HEK293 (cell line): ENCODE data around the gene RSKR.

ENCODE experiments used
- CTCF ChIA-PET: fragments of 350-600 bp; formaldehyde crosslinking; extraction: SDS; loops from one replicate; lab custom pipeline; 2021; ENCODE audit warnings: antibody characterized with exemption; lab: Yijun Ruan, JAX
- POLR2A ChIA-PET: fragments of 300-600 bp; formaldehyde crosslinking; extraction: SDS; loops from one replicate; lab custom pipeline; 2020; ENCODE audit warnings: antibody characterized with exemption, inconsistent platforms; lab: Yijun Ruan, JAX
- H3K27ac ChIP-seq: fragments of 200-500 bp; sonication (Bioruptor generic); 2 replicates; pipeline ENCODE4 v1.5.1; 2014; ENCODE audit warnings: low read depth, low read length, control low read depth, inconsistent platforms; ENCODE audit errors: extremely low read depth
- H3K36me3 ChIP-seq, 2 experiments: fragments of 200-500 bp in 1 of 2; sonication (Bioruptor generic) in 1 of 2; 1 replicate in 1 of 2; 2 replicates in 1 of 2; pipeline ENCODE4 v1.5.1; 2014 to 2017; ENCODE audit warnings: inconsistent platforms in 2 of 2, low read length in 2 of 2; ENCODE audit not compliant: control insufficient read depth in 2 of 2, insufficient read depth in 1 of 2
- H3K4me1 ChIP-seq: fragments of 200-500 bp; sonication (Bioruptor generic); 2 replicates; pipeline ENCODE4 v1.5.1; 2014; ENCODE audit warnings: mild to moderate bottlenecking, low read length, inconsistent platforms; ENCODE audit not compliant: control insufficient read depth, insufficient read depth
- H3K4me3 ChIP-seq: 2 replicates; pipeline ENCODE4 v1.5.1; 2011; ENCODE audit warnings: low read depth, mild to moderate bottlenecking, control low read depth, low read length, moderate library complexity
- H3K9me3 ChIP-seq: fragments of 200-500 bp; sonication (Bioruptor generic); 2 replicates; pipeline ENCODE4 v1.5.1; 2014; ENCODE audit warnings: low read depth, low read length, inconsistent platforms; ENCODE audit not compliant: control insufficient read depth, insufficient read depth
- GLI2 ChIP-seq: fragments of 450-650 bp; formaldehyde crosslinking; IDR thresholded peaks from 2 replicates; pipeline ENCODE4; 2017; ENCODE audit warnings: missing biosample characterization, missing genetic modification characterization, low read depth, borderline replicate concordance
- KLF8 ChIP-seq: fragments of 450-650 bp; formaldehyde crosslinking; IDR thresholded peaks from 2 replicates; pipeline ENCODE4 v1.5.1; 2016; ENCODE audit warnings: missing biosample characterization, missing genetic modification characterization
- KLF9 ChIP-seq: fragments of 450-650 bp; formaldehyde crosslinking; IDR thresholded peaks from 2 replicates; pipeline ENCODE4 v1.5.1; 2016; ENCODE audit warnings: missing biosample characterization, missing genetic modification characterization, low read depth
- PRDM1 ChIP-seq: fragments of 450-650 bp; formaldehyde crosslinking; IDR thresholded peaks from 2 replicates; pipeline ENCODE4; 2016; ENCODE audit warnings: missing biosample characterization, missing genetic modification characterization
- ZBTB7A ChIP-seq: fragments of 450-650 bp; formaldehyde crosslinking; IDR thresholded peaks from 2 replicates; pipeline ENCODE4 v1.5.1; 2016; ENCODE audit warnings: low read depth, missing biosample characterization, missing genetic modification characterization
- ZEB2 ChIP-seq: fragments of 450-650 bp; formaldehyde crosslinking; IDR thresholded peaks from 2 replicates; pipeline ENCODE4 v1.5.1; 2016; ENCODE audit warnings: missing biosample characterization, missing genetic modification characterization
- ZNF112 ChIP-seq: fragments of 450-650 bp; formaldehyde crosslinking; IDR thresholded peaks from 2 replicates; pipeline ENCODE4 v1.5.0; 2017; ENCODE audit warnings: missing biosample characterization, missing genetic modification characterization
- ZNF302 ChIP-seq: fragments of 450-650 bp; formaldehyde crosslinking; IDR thresholded peaks from 2 replicates; pipeline ENCODE4 v1.5.1; 2016; ENCODE audit warnings: missing biosample characterization, missing genetic modification characterization, low read depth
- ZNF341 ChIP-seq: fragments of 450-650 bp; formaldehyde crosslinking; IDR thresholded peaks from 2 replicates; pipeline ENCODE4; 2016; ENCODE audit warnings: low read depth, missing biosample characterization, missing genetic modification characterization
- ZNF416 ChIP-seq: fragments of 450-650 bp; formaldehyde crosslinking; IDR thresholded peaks from 2 replicates; pipeline ENCODE4 v1.5.1; 2016; ENCODE audit warnings: missing biosample characterization, missing genetic modification characterization
- ZNF549 ChIP-seq: fragments of 450-650 bp; IDR thresholded peaks from 2 replicates; pipeline ENCODE4 v1.5.1; 2018; ENCODE audit warnings: missing biosample characterization, missing genetic modification characterization, mild to moderate bottlenecking, inconsistent platforms, moderate library complexity
- ZNF585B ChIP-seq: fragments of 450-650 bp; formaldehyde crosslinking; IDR thresholded peaks from 2 replicates; pipeline ENCODE4 v1.5.1; 2016; ENCODE audit warnings: missing biosample characterization, missing genetic modification characterization
- ZNF621 ChIP-seq: fragments of 450-650 bp; formaldehyde crosslinking; IDR thresholded peaks from 2 replicates; pipeline ENCODE4 v1.5.1; 2017; ENCODE audit warnings: missing biosample characterization, missing genetic modification characterization
- ZNF623 ChIP-seq: fragments of 450-650 bp; formaldehyde crosslinking; IDR thresholded peaks from 2 replicates; pipeline ENCODE4 v1.5.1; 2016; ENCODE audit warnings: missing biosample characterization, missing genetic modification characterization
- ZNF664 ChIP-seq: fragments of 450-650 bp; formaldehyde crosslinking; IDR thresholded peaks from 2 replicates; pipeline ENCODE4 v1.5.1; 2016; ENCODE audit warnings: missing biosample characterization, missing genetic modification characterization
- ZNF785 ChIP-seq: fragments of 450-650 bp; formaldehyde crosslinking; IDR thresholded peaks from 2 replicates; pipeline ENCODE4 v1.5.1; 2016; ENCODE audit warnings: missing biosample characterization, missing genetic modification characterization
- ZNF791 ChIP-seq: fragments of 450-650 bp; formaldehyde crosslinking; IDR thresholded peaks from 2 replicates; pipeline ENCODE4 v1.5.1; 2016; ENCODE audit warnings: missing biosample characterization, missing genetic modification characterization
- ZSCAN30 ChIP-seq: fragments of 450-650 bp; IDR thresholded peaks from 2 replicates; pipeline ENCODE4 v1.5.1; 2018; ENCODE audit warnings: missing biosample characterization, mild to moderate bottlenecking, missing genetic modification characterization, moderate library complexity
- TF ChIP-seq, protein P1 (sequence below): fragments of 450-650 bp; formaldehyde crosslinking; IDR thresholded peaks from 2 replicates; pipeline ENCODE4 v1.5.1; 2017; ENCODE audit warnings: missing biosample characterization, missing genetic modification characterization
- TF ChIP-seq, protein P2 (sequence below): fragments of 450-650 bp; formaldehyde crosslinking; IDR thresholded peaks from 2 replicates; pipeline ENCODE4 v1.5.1; 2016; ENCODE audit warnings: missing biosample characterization, missing genetic modification characterization
- TF ChIP-seq, protein P3 (sequence below): fragments of 450-650 bp; formaldehyde crosslinking; IDR thresholded peaks from 2 replicates; pipeline ENCODE4 v1.5.1; 2016; ENCODE audit warnings: missing biosample characterization, missing genetic modification characterization
- TF ChIP-seq, protein P4 (sequence below): fragments of 450-650 bp; formaldehyde crosslinking; IDR thresholded peaks from 2 replicates; pipeline ENCODE4 v1.5.1; 2017; ENCODE audit warnings: missing biosample characterization, missing genetic modification characterization
- TF ChIP-seq, protein P5 (sequence below): fragments of 450-650 bp; formaldehyde crosslinking; IDR thresholded peaks from 2 replicates; pipeline ENCODE4 v1.5.1; 2016; ENCODE audit warnings: missing biosample characterization, missing genetic modification characterization
- TF ChIP-seq, protein P6 (sequence below): fragments of 450-650 bp; formaldehyde crosslinking; IDR thresholded peaks from 2 replicates; pipeline ENCODE4 v1.5.1; 2016; ENCODE audit warnings: missing biosample characterization, missing genetic modification characterization

RSKR gene

DNA sequence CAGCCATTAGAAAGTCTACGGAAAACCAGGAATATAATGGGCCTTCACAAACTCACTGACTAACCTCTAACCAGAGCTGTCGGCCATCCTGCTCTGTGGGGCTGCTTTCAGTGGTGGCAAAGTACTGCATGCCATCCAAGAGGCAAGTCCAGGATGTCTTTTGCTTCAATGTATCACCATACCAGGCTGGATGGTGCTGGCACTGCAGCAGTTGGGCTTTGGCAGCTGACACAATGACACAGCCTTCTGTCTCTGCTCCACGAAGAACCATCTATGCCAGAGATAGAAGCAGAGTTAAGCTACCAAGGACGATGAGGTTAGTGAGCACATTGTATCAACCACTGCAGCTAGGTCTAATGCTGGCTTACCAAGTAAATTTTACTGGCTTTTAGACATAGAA is 9.7 kb upstream of the RSKR start:
- Histone ChIP-seq H3K9me3 (no peaks in the 10 kb centered on the region), H3K4me1 (no peaks in the 10 kb centered on the region), H3K4me3 (no peak overlapping the region), H3K27ac (no peak overlapping the region), H3K36me3 (peaks cover 74 to 98% of the 10 kb centered on the region in 2 experiments)
- ChIA-PET POLR2A (interaction anchor here (1.3 to 3.0 kb wide), 2 partner anchors 10 to 21 kb away, joined by 10 to 13 read pairs; partner anchors contain the start of gene BLTP2), CTCF (interaction anchor here (0.6 to 3.8 kb wide), 6 partner anchors 8 to 76 kb away, joined by 3 to 25 read pairs (median 5); partner anchors contain the start of gene RSKR)
- no peak for TF ChIP-seq ZNF621 (tag by site-specific recombination)
- TF ChIP-seq ZNF341, result no peak
- TF ChIP-seq KLF8 (tag by site-specific recombination), result no peak
- TF ChIP-seq, protein P1, sequence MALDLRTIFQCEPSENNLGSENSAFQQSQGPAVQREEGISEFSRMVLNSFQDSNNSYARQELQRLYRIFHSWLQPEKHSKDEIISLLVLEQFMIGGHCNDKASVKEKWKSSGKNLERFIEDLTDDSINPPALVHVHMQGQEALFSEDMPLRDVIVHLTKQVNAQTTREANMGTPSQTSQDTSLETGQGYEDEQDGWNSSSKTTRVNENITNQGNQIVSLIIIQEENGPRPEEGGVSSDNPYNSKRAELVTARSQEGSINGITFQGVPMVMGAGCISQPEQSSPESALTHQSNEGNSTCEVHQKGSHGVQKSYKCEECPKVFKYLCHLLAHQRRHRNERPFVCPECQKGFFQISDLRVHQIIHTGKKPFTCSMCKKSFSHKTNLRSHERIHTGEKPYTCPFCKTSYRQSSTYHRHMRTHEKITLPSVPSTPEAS (tag by site-specific recombination), result no peak
- no peak for TF ChIP-seq ZNF585B
- TF ChIP-seq, protein P2, sequence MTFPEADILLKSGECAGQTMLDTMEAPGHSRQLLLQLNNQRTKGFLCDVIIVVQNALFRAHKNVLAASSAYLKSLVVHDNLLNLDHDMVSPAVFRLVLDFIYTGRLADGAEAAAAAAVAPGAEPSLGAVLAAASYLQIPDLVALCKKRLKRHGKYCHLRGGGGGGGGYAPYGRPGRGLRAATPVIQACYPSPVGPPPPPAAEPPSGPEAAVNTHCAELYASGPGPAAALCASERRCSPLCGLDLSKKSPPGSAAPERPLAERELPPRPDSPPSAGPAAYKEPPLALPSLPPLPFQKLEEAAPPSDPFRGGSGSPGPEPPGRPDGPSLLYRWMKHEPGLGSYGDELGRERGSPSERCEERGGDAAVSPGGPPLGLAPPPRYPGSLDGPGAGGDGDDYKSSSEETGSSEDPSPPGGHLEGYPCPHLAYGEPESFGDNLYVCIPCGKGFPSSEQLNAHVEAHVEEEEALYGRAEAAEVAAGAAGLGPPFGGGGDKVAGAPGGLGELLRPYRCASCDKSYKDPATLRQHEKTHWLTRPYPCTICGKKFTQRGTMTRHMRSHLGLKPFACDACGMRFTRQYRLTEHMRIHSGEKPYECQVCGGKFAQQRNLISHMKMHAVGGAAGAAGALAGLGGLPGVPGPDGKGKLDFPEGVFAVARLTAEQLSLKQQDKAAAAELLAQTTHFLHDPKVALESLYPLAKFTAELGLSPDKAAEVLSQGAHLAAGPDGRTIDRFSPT (tag by site-specific recombination), result no peak
- no peak for TF ChIP-seq ZBTB7A
- no peak for TF ChIP-seq ZNF302
- no peak for TF ChIP-seq GLI2 (tag by site-specific recombination)
- no peak for TF ChIP-seq ZNF791 (tag by site-specific recombination)
- no peak for TF ChIP-seq ZSCAN30
- TF ChIP-seq ZNF416, result no peak
- no peak for TF ChIP-seq PRDM1 (tag by site-specific recombination)
- TF ChIP-seq ZNF785, result no peak
- TF ChIP-seq ZNF549 (tag by site-specific recombination), result no peak
- no peak for TF ChIP-seq ZNF112 (tag by site-specific recombination)
- TF ChIP-seq KLF9 (tag by site-specific recombination), result no peak
- TF ChIP-seq, protein P3, sequence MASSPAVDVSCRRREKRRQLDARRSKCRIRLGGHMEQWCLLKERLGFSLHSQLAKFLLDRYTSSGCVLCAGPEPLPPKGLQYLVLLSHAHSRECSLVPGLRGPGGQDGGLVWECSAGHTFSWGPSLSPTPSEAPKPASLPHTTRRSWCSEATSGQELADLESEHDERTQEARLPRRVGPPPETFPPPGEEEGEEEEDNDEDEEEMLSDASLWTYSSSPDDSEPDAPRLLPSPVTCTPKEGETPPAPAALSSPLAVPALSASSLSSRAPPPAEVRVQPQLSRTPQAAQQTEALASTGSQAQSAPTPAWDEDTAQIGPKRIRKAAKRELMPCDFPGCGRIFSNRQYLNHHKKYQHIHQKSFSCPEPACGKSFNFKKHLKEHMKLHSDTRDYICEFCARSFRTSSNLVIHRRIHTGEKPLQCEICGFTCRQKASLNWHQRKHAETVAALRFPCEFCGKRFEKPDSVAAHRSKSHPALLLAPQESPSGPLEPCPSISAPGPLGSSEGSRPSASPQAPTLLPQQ (tag by site-specific recombination), result no peak
- no peak for TF ChIP-seq ZNF664 (tag by site-specific recombination)
- TF ChIP-seq, protein P4, sequence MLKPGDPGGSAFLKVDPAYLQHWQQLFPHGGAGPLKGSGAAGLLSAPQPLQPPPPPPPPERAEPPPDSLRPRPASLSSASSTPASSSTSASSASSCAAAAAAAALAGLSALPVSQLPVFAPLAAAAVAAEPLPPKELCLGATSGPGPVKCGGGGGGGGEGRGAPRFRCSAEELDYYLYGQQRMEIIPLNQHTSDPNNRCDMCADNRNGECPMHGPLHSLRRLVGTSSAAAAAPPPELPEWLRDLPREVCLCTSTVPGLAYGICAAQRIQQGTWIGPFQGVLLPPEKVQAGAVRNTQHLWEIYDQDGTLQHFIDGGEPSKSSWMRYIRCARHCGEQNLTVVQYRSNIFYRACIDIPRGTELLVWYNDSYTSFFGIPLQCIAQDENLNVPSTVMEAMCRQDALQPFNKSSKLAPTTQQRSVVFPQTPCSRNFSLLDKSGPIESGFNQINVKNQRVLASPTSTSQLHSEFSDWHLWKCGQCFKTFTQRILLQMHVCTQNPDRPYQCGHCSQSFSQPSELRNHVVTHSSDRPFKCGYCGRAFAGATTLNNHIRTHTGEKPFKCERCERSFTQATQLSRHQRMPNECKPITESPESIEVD (tag by site-specific recombination), result no peak

DNA sequence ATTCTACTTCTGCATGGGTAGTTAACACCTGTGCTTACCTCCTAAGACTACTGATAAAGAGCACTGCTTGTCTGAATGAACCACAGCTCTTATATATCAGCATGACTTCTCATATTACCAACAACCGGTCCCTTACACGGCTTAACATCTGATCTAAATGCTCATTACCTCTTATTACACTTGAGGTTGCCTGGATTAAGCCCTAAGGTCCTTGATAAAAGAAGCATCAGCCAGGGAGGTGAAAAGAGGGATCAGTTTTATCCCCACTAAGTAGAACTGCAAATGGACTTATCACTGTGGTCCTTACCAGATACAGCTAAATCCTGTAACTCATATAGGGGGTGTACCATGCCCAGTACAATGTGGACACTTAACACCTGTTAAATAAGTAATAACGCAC is 8.2 kb upstream of the RSKR start:
- no peaks in the 10 kb centered on the region for H3K4me1 ChIP-seq
- CTCF ChIA-PET, result interaction anchor here (1.6 to 2.2 kb wide), 2 partner anchors 10 to 74 kb away, joined by 4 to 8 read pairs; no protein-coding TSS in a partner anchor
- H3K27ac ChIP-seq, result no peak overlapping the region
- no peaks in the 10 kb centered on the region for H3K9me3 ChIP-seq
- peaks cover 74 to 98% of the 10 kb centered on the region in 2 experiments for H3K36me3 ChIP-seq
- POLR2A ChIA-PET, result interaction anchor here (3.0 kb wide), 1 partner anchor 22 kb away, joined by 13 read pairs; the partner anchor contains the start of gene BLTP2
- no peak overlapping the region for H3K4me3 ChIP-seq
- no peak for TF ChIP-seq ZEB2
- no peak for TF ChIP-seq ZNF623 (tag by site-specific recombination)
- TF ChIP-seq, protein P5, sequence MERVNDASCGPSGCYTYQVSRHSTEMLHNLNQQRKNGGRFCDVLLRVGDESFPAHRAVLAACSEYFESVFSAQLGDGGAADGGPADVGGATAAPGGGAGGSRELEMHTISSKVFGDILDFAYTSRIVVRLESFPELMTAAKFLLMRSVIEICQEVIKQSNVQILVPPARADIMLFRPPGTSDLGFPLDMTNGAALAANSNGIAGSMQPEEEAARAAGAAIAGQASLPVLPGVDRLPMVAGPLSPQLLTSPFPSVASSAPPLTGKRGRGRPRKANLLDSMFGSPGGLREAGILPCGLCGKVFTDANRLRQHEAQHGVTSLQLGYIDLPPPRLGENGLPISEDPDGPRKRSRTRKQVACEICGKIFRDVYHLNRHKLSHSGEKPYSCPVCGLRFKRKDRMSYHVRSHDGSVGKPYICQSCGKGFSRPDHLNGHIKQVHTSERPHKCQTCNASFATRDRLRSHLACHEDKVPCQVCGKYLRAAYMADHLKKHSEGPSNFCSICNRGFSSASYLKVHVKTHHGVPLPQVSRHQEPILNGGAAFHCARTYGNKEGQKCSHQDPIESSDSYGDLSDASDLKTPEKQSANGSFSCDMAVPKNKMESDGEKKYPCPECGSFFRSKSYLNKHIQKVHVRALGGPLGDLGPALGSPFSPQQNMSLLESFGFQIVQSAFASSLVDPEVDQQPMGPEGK (tag by site-specific recombination), result no peak
- TF ChIP-seq, protein P6, sequence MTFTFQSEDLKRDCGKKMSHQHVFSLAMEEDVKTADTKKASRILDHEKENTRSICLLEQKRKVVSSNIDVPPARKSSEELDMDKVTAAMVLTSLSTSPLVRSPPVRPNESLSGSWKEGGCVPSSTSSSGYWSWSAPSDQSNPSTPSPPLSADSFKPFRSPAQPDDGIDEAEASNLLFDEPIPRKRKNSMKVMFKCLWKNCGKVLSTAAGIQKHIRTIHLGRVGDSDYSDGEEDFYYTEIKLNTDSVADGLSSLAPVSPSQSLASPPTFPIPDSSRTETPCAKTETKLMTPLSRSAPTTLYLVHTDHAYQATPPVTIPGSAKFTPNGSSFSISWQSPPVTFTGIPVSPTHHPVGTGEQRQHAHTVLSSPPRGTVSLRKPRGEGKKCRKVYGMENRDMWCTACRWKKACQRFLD (tag by site-specific recombination), result no peak
